Putamen (tissue), 1 donor: Measurements from ENCODE around the gene FAM228B.
A peak's percentile ranks its signal among the peaks of the same experiment; 100 is the strongest.
"Not testable (repeated sequence)": the region's sequence is repeated elsewhere in the genome, so short reads cannot be mapped to it uniquely, and the experiment has no call there.

Experiments used
- DNase-seq: peaks from one replicate; pipeline ENCODE4 v3.0.0-alpha.2; 2016; ENCODE audit warnings: low spot score

FAM228B gene

DNA sequence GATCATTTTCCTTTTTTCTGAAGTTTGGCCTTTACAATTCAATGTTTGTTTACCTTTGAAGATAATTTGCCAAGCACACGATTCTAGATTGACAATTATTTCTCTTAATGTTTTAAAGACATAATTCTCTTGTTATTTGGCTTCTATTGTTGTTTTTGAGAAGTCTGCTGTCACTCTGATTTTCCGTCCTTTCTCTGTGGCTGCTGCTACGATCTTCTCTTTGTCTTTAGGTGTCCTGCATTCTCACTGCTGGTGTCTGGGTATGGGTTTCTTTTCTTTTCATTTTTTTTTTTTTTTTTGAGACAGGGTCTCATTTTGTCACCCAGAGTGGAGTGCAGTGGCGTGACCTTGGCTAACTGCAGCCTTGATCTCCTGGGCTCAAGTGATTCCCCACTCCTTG is 36.4 kb downstream of the FAM228B start:
- DNase-seq: no peak

DNA sequence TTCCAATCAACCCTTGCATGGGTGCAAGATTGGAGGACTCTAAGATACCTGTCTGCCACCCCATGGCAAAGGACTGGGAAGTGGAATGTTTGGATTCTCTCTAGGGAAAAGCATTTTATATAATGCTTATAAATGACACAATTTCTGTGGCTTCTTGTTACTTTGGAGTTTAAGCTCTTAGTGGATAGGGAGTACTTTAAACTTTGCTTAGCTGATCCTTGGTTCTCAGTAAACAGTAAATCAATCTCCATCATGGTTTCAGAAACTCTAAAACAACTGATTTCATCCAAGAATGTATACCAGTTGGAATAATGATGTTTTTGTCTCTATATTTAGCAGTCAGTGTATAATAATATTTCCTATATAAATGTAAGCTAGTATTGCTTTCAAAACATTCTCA is 37.5 kb downstream of the FAM228B start:
- DNase-seq: no peak

- no peak for DNase-seq
These were observed 39.2 kb downstream of the FAM228B start for GRCh38 chr2:24162494-24162893.

DNA sequence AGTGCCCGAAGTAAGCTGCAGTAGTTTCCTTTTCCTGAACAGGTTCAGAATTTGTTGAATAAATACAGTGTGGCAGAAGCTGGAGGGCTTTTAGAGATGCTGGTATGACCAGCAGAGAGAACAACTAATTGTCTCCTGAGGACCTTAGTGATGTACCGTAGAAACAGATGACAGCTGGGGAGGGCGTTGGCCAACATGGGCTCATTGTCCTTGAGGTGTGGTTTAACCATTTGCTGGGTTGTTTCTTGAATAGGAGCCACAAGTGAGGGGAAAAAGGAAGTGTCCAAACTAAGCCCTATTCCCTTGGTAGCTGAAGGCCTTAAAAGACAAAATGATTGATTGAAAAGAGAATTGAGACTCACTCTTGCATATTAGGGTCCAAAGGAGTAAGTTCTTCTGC is 39.9 kb downstream of the FAM228B start:
- DNase-seq: no peak

GRCh38 chr2:24163601-24164000 is 40.3 kb downstream of the FAM228B start:
- DNase-seq: no peak

GRCh38 chr2:24164416-24164973 is 41.2 kb downstream of the FAM228B start:
- DNase-seq: no peak

GRCh38 chr2:24169023-24169422 is 45.8 kb downstream of the FAM228B start:
- no peak for DNase-seq

DNA sequence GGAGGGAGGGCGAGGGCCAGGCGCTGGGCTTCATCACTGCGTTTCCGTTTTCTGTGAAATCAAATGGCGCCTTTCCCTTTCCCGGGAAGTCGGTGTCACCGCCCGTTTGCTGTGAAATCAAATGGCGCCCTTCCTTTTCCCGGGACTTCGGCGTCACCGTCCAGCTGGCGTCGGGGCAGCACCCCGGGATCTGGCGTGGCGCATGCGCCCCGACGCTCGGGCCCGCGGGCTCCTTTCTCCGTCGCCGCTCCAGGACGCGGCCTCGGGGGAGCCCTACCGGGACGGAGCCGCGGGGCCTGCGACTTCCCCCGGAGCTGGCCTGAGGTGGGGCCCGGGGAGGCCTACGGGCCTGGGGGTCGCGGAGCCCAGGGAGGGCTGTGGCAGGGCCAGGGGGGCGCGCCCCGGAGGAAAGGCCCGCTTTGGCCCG is 51.6 kb downstream of the FAM228B start, which contains the start of gene FAM228A:
Gene FAM228A (plus strand): TSS at position 203 of the 427 bp plus-strand sequence. CDS start 428 bp downstream, outside the sequence.
- DNase-seq: no peak

- DNase-seq: no peak
These were observed 52.4 kb downstream of the FAM228B start for GRCh38 chr2:24175631-24176187.

- no peak for DNase-seq
These were observed 53.1 kb downstream of the FAM228B start for GRCh38 chr2:24176326-24176725.

- DNase-seq: no peak
These were observed 56.4 kb downstream of the FAM228B start for GRCh38 chr2:24179683-24180082.

- DNase-seq: no peak
These were observed 58.6 kb downstream of the FAM228B start for GRCh38 chr2:24181849-24182248.

DNA sequence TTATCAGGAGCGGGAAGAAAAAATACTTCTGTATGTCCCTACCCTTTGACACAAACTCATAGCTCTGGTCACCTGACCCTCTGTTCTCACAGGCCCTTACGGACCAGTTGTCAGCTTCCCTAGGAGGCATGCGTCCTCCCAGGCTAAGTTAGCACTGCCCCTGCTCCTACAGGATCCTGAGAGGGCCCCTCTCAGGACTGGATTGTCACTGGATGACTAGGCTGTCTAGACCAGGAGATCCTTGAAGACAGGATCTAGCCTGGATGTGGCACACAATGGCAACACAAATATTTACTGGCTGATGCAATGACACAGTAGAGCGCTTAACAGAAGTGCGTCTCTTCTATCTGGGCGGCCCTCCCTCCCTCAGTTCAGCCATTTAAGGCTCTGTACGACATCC is 59.2 kb downstream of the FAM228B start:
- no peak for DNase-seq

- DNase-seq: no peak
These were observed 60.2 kb downstream of the FAM228B start for GRCh38 chr2:24183366-24184069.

DNA sequence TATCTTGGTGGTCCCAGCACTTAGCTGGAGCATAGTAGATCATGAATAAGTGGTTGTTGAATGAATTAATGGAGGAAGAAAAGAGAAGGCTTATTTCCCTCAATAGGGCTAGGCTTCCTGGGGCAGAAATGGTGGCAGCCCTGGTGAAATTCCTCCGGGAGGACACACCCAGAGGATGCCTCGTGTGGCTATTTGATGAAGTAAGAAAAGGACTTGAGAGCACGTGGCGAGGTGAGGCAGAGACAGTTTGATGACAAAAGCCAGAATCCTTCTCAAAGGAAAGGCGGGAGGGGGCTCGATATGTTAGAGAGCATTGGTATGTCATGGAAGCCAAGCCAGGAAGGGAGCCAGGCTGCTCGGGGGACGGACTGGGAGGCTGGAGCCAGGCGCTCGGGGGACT is 66.3 kb downstream of the FAM228B start:
- no peak for DNase-seq

DNA sequence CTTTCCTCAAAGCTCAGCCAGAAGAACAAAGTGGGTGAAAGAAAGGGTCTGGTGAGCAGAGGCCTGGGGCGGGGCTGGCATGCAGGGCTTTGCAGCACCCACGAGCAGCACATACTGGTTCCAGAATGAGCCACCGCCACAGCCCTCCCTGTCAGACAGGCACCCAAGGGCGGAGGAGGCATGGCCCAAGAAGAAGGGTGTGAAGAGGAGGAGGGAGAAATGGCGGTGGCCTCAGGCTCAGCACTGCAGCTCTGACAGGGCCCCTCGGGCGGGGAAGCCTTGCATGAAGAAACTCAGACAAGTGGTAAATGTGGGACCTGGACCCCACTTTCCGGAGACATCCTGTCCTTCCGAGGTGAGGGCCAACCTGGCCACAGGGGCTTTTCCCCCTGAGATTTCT is 67.2 kb downstream of the FAM228B start:
- no peak for DNase-seq

DNA sequence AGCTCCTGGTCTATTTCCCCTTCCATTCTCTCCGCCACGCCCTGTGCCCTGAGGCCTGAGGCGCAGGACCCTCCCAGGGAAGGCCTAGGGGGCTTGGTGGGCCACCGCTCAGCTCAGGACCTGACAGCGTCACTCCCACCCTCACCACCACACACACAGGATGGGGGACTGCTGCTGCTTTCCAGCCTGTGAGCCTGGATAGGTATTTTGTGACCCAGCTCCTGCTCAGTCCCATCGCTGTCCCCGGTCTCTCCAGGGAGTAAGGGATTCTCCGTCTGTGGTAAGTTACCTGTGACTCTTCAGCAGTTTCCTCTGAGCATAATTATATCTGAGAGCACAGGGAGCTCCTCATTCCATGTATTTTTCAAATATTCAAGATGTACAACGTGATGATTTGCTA is 67.9 kb downstream of the FAM228B start:
- DNase-seq: no peak

DNA sequence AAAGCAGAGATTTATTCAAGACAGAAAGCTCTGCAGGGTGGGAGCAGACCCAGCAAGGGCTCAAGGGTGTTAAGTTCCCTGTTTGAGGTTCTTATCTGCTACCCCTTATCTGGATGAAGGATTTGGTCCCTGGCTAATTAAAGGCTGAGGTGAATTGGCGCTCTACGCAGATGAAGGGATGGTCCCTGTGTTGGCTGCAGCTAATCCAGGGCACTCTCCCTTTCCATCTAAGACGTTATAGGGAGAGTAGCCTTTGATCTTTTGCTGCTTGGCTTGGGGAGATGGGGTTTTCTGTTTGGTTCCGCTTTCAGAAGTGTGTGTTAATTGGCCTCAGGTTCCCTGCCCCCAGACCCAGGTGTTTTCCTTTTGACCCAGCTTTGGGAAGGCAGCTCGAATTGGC is 68.6 kb downstream of the FAM228B start:
- DNase-seq: no peak

DNA sequence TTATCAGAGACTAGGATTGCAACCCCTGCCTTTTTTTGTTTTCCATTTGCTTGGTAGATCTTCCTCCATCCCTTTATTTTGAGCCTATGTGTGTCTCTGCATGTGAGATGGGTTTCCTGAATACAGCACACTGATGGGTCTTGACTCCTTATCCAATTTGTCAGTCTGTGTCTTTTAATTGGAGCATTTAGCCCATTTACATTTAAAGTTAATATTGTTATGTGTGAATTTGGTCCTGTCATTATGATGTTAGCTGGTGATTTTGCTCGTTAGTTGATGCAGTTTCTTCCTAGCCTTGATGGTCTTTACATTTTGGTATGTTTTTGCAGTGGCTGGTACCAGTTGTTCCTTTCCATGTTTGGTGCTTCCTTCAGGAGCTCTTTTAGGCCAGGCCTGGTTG is 73.9 kb downstream of the FAM228B start:
- not testable (repeated sequence) for DNase-seq

- DNase-seq: peak; percentile 20
These were observed 76.8 kb downstream of the FAM228B start for GRCh38 chr2:24199968-24200590.

GRCh38 chr2:24200799-24201198 is 77.5 kb downstream of the FAM228B start:
- no peak for DNase-seq

DNA sequence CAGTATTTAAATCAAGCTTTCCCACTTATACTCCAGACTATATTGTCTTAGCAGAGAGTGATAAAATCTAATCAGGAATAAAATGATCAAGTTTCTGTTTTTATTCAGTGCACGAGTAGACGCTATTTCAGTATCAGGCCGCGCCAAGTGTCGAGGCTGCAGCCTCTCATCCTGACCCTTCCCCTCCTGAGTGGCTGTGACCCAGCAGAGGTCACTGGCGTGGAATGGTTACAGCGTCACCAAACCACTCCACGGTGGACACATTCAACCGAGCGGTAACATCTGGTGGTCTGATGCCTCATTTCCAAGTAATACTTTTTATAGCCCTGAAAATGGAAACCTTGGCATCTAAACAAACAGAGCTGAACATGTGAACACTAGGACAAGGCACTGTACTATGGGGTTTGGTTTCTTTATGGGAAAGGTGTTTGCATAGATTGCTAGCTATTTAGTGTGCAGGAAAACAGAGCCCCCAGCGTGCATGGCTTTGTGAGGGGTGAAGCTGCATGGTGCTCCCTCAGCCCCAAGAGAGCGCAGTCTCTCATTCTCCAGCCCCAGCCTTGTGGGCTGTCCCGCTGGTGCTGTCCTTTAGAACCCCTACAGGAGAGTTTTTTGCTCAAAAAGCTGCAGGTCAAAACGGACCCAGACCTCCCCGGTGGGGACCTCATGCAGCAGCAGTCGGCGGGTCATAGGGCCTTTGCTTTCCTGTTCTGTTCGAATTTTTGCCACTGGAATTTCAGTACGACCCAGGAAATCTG is 79.9 kb downstream of the FAM228B start:
- DNase-seq: no peak
